ENCODE measurements around the gene APOD.

Gene APOD

DNA sequence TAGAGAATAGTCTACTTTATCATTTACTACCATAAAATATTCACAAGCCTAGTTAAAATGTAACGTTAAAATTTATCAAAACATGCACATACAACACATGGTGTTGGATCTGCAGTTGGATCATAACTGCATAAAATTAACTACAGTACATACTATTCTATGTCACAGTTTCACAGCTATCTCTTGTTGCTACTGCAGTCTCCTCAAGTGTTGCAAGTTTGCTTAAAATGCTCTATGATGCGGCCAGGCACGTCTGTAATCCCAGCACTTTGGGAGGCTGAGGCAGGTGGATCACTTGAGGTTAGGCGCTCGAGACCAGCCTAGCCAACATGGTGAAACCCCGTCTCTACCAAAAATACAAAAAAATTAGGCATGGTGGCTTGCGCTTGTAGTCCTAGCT is 50.9 kb downstream of the APOD start:
- FAIRE-seq: no peak
- DNase-seq (ENCODE audit: low spot score): no peak

DNA sequence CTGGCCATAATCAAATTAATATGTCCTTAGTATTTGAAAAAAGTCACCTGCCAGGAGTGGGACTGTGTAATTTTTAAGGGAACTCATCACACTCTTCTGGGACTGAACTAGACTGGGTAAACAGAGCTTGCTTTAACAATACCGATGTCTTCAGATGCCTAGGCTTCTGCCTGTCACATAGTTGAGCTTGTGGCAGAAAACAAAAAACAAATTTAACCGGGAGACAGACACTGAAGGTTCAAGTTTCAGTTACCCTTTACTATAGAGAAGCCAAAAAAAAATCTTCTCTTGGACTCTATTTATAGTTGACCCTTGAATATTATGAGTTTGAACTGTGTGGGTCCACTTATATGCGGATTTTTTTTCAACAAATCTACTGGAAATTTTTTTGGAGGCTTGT is 51.4 kb downstream of the APOD start:
- FAIRE-seq (no peak), DNase-seq (ENCODE audit: low spot score) (no peak)

DNA sequence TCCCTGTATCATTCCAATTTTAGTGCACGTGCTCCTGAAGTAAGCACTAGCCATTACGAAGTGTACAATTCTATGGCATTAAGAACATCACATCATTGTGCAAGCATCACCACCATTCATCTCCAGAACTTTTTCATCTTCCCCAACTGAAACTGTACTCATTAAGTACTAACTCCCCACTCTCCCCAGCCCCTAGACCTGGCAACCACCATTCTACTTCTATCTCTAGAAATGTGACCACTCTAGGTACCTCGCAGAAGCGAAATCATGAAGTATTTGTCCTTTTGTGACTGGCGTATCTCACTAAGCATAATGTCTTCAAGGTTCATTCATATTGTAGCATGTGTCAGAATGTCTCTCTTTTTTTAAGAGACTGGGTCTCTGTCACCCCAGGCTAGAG is 52.1 kb downstream of the APOD start:
- no peak for DNase-seq (ENCODE audit: low spot score)
- no peak for FAIRE-seq

DNA sequence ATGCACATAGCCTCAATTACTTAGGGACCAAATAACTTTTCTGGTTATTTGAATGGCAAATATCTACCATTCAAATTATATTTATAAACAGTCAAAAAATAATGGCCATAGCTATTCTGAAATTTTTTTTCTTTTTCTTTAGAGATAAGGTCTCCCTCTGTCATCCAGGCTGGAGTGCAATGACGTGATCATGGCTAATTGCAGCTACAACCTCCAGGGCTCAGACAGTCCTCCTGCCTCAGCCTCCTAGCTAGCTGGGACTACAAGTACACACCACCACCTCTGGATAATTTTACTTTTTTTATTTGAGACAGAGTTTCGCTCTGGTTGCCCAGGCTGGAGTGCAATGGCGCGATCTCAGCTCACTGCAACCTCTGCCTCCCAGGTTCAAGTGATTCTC is 57.2 kb downstream of the APOD start:
- FAIRE-seq (no peak), DNase-seq (ENCODE audit: low spot score) (no peak)

DNA sequence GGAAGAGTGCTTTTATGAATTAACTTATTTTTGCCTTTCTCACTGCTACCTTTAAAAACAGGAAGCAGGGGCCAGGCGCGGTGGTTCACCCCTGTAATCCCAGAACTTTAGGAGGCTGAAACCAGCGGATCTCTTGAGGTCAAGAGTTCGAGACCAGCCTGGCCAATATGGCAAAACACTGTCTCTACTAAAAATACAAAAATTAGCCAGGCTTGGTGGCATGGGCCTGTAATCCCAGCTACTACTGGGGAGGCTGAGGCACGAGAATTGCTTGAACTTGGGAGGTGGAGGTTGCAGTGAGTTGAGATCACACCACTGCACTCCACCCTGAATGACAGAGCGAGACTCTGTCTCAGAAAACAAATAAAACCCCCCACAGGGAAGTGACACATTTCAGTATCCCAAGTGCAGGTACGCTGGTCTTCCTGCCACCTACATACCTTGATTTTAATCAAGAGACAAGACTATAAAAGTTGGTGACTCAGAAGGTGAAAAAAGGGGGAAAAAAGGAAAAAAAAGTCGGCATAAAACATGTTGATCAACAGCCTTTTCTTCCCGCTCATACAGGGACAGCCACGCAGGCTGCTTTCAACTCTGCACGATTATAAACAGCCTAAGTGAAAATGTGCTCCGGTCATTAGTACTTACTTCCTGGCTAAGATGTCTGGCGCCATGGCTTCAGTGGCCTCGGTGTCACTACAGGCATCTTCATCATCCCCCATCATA is 59.4 kb downstream of the APOD start:
- FAIRE-seq (no peak), DNase-seq (ENCODE audit: low spot score) (no peak)

DNA sequence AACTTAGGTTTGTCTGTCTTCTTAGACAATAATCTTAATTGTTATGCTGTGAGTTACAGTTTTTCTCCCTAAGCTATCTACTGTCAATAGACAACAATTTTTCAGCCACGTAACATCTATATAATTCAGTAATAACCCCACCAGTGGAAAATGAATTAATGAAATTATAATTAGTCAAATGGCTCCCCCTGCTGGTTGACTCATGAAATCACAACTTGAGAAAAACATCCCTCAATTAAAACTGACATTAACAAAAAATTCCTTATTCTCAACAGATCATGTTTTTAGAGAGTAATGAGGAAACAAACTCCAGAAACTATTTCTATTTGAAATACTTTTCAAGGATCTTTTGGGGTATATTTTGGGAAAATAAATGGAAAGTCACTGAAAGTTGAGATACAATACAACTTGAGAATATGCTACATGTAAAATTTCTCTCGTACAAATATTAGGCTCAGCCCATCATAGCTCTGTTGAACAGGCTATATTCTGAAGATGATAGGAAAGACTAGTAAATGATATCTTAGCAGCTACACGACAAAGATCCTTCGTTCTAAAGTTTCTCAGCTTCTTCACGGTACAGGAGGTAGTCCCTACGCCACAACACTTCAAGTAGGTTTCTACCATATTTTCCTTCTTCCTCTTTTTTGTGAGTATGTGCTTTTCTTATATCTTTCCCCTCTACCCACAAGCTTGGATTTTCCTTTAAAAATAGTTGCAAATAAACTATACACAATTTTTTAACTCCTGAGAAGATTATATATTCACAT is 61.3 kb downstream of the APOD start:
- no peak for FAIRE-seq
- DNase-seq (ENCODE audit: low spot score): no peak
